Suprapubic skin (tissue), 4 donors: ENCODE data around the gene CEPT1.

Experiments used
- CTCF ChIP-seq, 2 donors: fragments of 200-600 bp in 1 of 2; fragments of 450-650 bp in 1 of 2; sonication (generic) in 1 of 2; IDR thresholded peaks; one replicate each; pipeline ENCODE4 v1.5.1; 2016 to 2019; ENCODE audit warnings: antibody characterized with exemption in 2 of 2, mild to moderate bottlenecking in 1 of 2, moderate library complexity in 1 of 2
- EP300 ChIP-seq: sonication (generic); formaldehyde crosslinking; IDR thresholded peaks from one replicate; pipeline ENCODE4 v1.6.1; 2017; ENCODE audit warnings: antibody characterized with exemption
- POLR2A ChIP-seq, 2 donors: fragments of 450-650 bp; IDR thresholded peaks; one replicate each; pipeline ENCODE4 v1.6.1; 2017; ENCODE audit warnings: antibody characterized with exemption in 2 of 2, mild to moderate bottlenecking in 2 of 2, moderate library complexity in 2 of 2
- POLR2AphosphoS5 ChIP-seq, 3 donors: sonication (generic); formaldehyde crosslinking; IDR thresholded peaks; one replicate each; pipeline ENCODE4 v1.6.1; 2017; ENCODE audit warnings: antibody characterized with exemption in 3 of 3

- TF ChIP-seq POLR2AphosphoS5 (IDR thresholded peaks at IDR 0.05) (no peak), CTCF (IDR thresholded peaks at IDR 0.05) (no peak), POLR2A (IDR thresholded peaks at IDR 0.05) (no peak), EP300 (no peak)
Measured at GRCh38 chr1:111097356-111098099, 42.5 kb upstream of the CEPT1 start.
